Stimulated activated CD8-positive, alpha-beta memory T cell treated with anti-CD3 and anti-CD28 coated beads, Interleukin-4, amount 100 ng/mL, for 1 hour (primary cell): Measurements from ENCODE around the gene MRGPRE.

Experiments
- DNase-seq, 2 donors: peaks; one replicate each; pipeline ENCODE4 v3.0.0-alpha.2; 2020; ENCODE audit warnings: low read depth in 2 of 2, low spot score in 1 of 2

The MRGPRE gene

DNA sequence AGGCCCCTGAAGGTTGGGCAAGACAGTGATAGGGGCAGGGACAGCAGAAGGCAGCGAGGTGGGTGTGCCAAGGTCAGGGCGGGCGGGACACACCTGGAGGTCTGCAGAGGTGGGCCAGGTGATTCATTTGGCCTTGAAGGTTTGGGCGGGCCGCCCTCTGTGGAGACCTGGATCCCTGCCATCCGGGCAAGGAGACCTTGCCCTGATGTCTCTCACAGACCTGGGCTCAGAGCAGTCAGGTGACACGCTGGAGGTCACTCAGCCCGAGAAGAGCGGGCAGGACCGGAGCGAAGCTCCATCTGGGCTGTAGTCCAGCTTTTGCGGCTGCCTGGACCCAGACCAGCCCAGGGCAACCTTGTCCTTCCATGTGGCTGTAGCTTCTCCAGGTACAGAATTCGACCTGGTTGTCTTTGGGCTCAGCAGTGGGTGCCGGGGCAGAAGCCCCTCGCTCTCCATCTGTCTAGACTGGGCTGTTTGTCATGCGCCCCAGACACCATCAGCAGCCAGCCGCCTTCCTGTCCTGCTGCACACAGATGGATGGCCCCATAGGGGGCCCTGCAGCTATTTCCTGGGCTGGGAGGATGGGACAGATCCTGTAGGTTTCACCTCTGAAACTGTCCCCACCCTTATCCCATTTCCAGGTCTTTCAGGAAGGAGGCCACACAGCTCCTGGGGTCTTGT, 16.7 kb downstream of the MRGPRE start:
- no peak for DNase-seq

GRCh38 chr11:3214420-3214699, 17.9 kb downstream of the MRGPRE start:
- no peak for DNase-seq

GRCh38 chr11:3213659-3214419, 18.4 kb downstream of the MRGPRE start:
- no peak for DNase-seq

GRCh38 chr11:3208272-3208671, 23.9 kb downstream of the MRGPRE start:
- DNase-seq = no peak

DNA sequence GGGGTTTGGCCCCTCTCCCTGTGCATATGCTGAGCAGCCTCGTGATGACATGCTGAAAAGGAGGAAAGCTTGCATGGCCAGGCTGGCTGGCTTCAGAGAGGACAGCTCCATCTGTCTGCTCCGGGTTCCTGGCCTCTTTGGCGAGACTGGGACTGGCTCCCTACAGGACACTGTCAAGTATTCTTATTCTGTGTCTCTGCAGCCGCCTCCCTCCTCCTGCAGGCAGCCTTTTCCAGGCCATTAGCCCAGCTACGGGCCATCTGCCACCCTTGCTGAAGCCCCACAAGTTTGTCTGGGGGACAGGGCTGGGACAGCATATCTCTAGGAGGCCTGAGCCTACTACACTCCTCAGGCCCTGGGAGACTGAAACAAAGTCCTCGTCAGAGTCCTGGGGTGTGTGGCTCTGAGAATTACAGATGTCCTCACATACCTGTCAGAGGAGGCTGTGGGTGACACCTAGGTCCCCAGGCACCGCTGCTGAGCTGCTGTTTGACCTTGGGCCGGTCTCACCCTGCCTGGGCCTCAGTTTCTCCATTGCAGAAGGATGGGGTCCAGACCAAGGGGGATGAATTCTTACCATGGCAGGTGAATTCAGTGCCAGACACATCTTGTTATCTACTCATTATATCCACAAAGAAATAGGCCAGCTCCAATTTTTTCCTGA, 24.6 kb downstream of the MRGPRE start:
- no peak for DNase-seq

DNA sequence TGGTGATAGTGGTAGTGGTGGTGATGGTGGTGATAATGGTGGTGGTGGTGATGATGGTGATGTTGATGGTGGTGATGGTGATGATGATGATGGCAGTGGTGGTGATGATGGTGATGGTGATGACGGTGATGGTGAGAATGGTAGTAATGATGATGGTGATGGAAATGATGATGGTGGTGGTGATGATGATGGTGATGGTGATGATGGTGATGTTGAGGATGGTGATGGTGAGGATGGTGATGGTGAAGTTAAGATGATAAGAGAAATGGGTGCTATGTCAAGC, 25.4 kb downstream of the MRGPRE start:
- DNase-seq = no peak

DNA sequence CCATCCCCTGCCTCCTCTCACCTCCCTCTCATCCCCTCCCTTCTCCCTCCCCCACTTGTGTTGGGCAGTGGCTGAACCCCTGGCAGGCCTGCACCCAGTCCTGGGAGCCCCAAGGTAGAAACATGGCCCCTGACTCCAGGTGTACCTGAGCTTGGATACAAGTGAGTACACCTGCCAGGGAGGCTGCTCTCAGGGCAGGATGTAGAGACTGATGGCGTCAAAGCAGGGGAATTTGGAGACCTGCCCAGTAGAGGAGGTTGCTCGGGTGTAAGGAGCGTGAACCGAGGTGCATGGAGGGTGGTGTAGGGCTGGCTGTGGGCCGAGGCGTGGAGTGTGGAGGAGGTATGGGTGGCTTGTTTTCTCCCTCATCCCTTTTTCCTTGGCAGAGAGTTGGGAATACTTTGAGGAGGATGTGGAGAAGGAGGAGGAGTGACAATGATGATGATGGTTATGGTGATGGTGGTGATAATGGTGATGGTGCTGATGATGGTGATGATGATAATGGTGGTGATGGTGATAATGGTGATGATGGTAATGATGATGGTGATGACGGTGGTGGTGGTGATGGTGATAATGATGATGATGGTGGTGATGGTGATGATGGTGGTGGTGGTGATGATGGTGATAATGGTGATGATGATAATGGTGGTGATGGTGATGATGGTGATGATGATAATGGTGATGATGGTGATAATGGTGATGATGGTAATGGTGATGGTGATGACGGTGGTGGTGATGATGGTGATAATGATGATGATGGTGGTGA, 25.9 kb downstream of the MRGPRE start:
- no peak for DNase-seq

DNA sequence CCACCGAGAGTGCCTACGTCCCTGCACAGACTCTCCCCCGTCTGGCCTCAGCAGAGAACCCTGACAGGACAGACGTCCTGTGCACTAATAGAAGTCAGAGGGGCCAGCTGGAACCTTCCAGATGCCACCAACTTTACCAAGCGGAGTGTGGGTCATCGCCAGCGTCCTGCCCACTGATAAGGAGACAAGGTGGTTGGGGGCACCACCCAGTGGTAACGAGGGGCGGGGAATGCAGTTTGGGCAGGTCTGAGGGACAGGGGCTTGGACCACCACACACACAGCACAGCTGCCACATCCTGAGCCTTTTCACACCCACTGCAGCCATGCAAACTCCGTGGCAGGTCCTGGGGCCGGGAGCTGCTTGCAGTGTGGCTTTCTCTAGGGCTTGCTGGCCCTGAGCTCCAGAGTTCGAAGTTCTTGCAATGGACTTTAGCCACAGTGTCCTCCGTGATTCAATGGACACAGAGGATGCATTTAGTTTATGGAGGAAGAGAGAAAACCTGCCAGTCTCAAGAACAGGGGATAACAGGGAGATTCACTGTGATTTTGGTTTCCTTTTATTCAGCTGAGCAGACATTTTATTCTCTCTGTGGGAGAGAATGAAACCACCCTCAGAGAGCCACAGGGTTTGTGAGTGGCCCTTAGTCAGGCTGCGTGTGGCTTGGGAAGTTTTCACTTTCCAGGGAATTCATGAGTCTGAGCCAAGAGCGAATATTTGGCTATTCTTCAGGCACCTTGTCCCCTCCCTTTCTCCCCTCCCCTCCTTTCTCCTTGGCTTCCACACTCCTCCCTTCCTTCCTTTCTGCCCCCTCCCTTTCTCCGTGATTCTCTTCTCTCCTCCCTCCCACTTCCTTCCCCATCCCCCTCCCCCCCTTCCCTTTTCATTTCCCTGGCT, 26.7 kb downstream of the MRGPRE start:
- DNase-seq = no peak

GRCh38 chr11:3204141-3205015, 27.8 kb downstream of the MRGPRE start:
- no peak for DNase-seq

DNA sequence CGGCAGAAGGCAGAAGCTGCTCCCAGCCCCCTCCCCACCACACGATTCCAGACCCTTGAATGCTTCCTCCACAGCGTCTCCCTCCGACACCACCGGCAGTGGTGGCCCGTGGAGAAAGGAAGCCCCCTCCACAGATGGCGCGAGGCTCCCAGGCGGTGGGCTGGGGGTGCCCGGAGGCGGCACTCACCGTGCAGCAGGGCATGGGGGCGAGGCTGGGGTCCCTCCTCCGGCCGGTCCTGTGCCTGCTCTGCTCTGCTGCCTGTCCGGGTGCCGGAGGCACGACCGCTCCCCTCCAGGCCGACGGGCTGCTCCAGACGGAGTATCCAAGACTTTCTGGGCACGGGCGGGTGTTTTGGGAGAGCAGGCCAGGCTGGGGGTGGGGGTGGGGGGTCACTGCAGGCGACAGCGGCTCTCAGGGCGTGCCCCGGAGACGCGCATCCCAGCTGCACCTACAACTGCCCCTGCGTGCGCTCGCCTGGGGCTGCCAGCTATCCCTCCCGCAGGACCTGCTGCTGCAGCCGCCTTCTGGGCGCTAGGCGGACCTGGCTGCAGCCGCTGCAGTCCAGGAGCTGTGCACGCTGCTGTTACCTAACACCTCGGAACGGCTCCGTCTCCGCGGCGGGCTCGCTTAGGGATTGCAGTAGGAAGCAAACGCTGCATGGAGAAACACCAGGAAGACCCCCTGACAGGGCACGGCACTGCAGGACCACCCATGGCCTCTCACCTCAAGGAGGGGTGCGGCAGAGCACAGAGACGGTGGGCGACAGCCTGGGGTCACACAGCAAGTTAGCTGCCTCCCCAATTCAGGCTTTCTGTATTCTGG, 28.8 kb downstream of the MRGPRE start:
- no peak for DNase-seq

GRCh38 chr11:3202759-3203158, 29.5 kb downstream of the MRGPRE start:
- no peak for DNase-seq

- DNase-seq = no peak
Observed at GRCh38 chr11:3202305-3202704, 29.9 kb downstream of the MRGPRE start.

DNA sequence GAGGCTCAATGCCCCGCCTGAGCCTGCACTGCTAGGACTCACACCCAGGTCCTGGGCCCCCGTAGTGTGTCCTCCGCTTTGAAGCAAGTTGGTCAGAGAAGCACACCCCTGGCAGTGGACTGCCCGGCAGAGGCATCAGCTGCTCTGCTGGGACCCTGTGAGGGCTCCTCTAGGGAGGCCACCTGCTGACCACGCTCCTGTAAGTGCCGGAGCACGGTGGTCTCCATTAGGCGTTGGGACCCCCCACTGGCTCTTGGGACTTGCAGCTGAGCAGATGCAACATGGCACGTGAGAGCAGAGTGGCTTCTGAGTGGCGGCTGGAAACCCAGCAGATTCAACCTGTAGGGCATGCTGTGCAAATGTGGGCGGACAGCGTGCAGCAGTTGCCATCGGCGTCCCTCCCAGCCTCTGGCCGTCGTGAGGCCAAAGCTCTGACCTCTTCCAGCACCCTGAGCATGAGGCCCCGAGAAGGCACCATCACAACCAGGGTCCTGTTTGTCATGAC, 30.5 kb downstream of the MRGPRE start:
- DNase-seq = no peak

- DNase-seq = no peak
Observed at GRCh38 chr11:3201112-3201581, 31.1 kb downstream of the MRGPRE start.

DNA sequence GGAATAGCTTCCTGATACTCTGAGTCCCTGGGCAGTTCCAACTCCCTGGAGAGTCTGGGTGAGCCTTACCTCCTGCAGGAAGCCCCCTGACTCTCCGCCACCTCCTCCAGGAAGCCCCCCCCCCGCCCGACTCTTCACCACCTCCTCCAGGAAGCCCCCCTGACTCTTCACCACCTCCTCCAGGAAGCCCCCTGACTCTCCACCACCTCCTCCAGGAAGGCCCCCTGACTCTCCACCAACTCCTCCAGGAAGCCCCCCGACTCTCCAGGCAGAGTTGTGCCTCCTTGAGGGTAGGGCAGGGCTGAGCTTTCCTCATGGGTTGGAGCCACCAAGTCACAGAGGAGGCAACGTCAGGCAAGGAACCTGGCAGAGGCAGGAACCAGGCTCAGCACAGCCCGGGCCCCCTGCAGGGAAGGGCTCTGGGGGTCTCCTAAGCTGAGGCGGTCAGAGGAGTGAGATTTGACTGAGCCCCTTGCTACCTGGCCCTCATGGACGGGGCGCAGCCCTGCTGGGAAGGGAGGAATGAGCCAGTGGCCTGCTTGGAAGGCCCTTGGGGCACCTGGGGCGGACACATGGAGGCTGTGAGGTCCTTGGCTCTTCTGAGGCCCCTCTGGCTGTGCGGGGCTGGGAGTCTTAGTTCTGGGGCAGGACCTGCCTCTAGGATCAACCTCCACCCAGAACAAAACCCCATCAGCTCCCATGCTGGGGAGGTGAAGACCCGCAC, 31.7 kb downstream of the MRGPRE start:
- no peak for DNase-seq

- DNase-seq = no peak
Observed at GRCh38 chr11:3199537-3200295, 32.5 kb downstream of the MRGPRE start.

DNA sequence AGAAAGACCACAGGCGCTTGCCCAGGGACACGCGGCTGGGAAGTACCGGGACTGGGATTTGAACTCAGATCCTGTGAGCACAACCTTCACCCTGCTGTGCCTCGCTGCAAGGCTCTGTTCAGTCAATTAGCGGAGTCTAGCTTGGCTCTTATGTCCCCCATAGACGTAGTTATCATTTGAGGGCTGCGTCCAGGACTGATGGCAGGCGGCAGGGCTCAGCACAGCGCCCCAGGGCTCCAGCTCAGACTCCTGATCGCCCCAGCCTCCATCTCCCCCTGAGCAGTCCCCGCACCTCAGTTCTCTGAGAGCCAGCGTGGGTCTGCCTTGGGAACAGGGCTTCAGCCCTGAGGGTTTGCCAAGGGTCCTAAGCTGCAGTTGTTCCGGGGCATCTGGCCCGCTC, 33.4 kb downstream of the MRGPRE start:
- no peak for DNase-seq
